ENCODE measurements around the gene TNRC6C.
"Not testable (repeated sequence)": the region's sequence is repeated elsewhere in the genome, so short reads cannot be mapped to it uniquely, and the experiment has no call there.

The TNRC6C gene

DNA sequence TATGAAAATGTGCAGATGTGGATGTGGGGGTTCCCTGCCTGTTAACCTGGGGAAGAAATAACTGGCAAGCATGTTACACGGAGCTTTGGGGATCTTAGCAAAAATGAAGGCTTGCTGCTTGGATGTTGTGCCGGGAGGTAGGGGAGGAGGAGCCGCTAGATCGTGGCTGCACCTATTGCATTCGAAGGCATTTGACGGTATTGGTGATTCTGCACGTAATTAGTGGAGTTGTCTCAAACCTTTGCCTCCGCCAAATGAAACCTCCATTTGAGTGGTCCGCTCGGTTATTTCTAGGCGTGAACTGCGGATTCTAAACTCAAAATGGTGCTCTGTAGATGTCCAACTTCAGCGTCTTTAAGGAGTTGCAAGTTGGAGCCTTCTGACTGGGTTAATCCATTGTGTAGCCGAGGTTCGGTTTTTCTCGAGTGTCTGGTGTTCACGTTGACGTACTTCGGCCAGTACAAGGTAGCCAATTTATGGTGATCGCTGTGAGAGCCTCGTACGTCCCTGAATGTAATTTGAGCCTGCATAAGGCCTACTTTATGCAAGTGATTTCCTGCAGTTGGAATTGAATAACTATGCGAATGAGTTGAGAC lies 1.5 kb downstream of the TNRC6C start:
- in situ Hi-C loops (cut with HindIII; ENCODE audit: low sequenced_read_pairs), result no loop called here

DNA sequence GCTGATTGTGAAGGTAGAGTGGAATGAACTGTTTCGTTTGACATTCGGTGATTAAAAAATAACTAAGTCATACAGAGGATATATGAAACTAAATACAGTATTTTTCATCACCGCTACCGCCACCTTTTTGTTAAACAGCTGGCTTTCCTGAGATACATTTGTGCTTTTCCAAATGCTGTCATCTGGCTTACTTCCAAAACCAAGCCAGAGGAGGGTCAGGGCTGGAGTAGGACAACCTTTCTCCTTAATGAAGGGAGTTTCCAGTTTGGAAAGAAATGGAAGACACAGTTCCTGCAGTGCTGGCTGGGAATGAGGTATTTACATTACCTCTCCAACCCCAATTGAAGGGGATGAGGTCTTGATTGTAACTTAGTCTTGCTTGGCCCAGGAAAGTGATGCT lies 3.2 kb downstream of the TNRC6C start:
- in situ Hi-C loops (cut with HindIII; ENCODE audit: low sequenced_read_pairs), result no loop called here

DNA sequence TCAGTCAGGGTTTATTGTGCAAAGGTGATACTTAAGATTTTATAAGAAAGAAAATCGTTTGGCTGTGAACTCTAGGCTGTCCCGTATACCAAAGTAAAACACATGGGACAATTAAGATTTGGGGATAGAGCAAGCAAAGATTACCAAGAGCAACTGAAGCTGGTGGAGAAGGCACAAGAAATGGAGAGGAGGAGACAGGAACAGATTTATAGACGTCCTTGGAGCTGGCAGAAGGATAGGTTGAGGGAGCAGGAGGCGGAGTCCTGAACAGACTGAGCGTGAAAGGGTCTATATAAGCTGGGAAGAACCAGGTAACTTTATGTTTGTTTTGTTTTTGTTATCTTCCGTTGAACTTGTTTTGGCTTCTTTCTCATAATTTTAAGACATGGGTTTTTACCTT lies 3.8 kb downstream of the TNRC6C start:
- in situ Hi-C loops (cut with HindIII; ENCODE audit: low sequenced_read_pairs), result no loop called here

DNA sequence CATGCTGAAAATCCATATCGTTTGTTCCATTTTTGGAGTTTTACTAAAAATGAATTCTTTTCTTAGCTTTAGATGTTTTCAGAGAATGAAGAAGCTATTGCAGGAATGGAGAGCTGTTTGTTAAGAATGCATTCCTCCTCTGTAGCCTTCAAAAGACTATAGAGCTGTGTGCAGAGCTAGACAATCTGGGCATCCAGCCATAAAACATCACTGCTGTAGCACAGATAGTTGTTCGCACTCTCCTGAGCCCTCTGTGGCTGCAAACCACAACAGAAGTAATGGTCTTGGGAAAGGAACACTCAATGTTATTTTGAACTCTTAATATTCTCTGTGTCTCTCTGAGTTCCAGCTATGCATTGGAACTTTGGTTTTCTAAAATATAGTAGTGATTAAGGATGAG lies 4.9 kb downstream of the TNRC6C start:
- in situ Hi-C loops (cut with HindIII; ENCODE audit: low sequenced_read_pairs), result no loop called here

DNA sequence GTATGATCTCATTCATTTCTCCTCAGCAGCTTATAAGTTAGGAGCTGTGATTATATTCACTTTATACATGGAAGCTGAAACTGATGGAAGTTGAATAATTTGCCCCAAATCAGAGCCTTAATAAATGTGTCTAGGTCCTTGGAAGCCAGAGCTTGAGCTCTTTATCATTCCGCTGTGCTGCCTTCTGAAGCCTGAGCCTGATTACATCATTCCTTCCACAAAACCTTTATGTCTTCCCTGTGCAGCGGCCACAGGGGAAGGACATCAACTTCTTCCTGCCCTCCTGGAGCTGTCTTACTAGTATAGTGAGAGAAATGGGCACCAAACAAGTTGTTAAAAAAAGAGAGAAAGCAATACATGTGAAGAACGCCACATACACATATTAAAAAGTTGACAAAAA lies 6.8 kb downstream of the TNRC6C start:
- in situ Hi-C loops (cut with HindIII; ENCODE audit: low sequenced_read_pairs), result no loop called here

DNA sequence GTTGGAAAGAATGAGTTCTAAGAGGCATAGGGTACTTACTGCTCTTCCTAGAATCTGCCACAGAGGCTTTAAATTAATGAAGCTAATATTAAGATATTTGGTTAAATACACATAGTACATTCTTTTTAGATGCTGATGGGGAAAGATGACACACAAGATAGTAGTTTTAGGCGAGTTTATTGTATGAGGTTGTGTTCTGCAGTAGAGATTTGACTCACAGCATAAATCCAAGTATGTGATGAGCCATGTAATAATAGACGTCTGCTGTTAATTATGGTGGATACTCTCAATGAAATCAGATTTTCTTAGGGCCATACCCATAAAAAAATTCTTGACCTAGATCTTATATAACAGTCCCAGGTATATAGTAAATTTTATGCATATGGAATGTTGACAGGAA lies 8.0 kb downstream of the TNRC6C start:
- in situ Hi-C loops (cut with HindIII; ENCODE audit: low sequenced_read_pairs), result no loop called here

DNA sequence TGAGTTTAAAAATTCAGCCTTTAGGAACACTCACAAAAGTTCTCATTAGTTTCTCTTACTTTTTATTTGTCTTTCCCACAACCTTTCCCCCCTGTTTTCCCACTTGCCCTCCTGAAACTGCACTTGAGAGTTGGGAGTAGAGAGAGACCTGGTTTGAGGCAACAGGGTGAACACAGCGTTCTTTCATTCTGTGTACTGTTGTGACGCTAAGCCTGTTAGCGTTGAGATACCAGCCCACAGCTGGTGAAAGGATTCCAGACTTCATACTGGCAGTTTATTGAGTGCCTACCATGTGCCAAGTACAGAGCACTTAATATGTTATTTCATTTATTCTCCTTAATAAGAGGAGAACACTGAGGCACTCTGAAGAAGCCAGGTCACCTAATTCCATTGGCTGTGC lies 10.3 kb downstream of the TNRC6C start:
- in situ Hi-C loops (cut with HindIII; ENCODE audit: low sequenced_read_pairs), result no loop called here

DNA sequence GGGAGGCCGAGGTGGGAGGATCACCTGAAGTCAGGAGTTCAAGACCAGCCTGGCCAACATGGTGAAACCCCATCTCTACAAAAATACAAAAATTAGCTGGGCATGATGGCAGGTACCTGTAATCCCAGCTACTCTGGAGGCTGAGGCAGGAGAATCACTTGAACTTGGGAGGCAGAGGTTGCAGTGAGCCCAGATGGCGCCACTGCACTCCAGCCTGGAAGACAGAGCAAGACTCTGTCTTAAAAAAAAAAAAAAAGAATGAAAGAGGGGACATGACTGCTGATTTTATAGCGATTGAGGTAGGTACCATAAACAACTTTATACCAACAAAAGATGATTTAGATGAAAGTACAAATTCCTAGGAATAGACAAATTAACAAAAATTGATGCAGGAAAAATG lies 13.8 kb downstream of the TNRC6C start:
- in situ Hi-C loops (cut with HindIII; ENCODE audit: low sequenced_read_pairs), result loop anchor here (5.0 kb wide), 2 partner anchors 50 to 100 kb away; no protein-coding TSS in a partner anchor

DNA sequence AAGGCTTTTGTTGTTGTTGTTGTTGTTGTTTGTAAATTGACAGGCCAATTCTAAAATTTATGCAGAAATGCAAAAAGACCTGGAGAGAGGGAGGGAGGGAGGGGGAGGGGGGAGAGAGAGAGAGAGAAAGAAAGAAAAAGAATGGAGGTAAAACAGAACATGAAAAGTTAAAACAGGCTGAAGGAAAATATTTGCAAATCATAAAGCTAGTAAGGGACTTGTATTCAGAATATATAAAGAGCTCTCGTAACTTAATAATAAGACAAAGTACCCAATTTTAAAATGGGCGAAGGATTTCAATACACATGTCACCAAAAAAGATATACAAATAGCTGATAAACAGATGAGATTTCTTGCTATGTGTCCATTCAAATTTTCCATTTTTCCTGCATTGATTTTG lies 15.4 kb downstream of the TNRC6C start:
- in situ Hi-C loops (cut with HindIII; ENCODE audit: low sequenced_read_pairs), result loop anchor here (5.0 kb wide), 2 partner anchors 48 to 98 kb away; no protein-coding TSS in a partner anchor

DNA sequence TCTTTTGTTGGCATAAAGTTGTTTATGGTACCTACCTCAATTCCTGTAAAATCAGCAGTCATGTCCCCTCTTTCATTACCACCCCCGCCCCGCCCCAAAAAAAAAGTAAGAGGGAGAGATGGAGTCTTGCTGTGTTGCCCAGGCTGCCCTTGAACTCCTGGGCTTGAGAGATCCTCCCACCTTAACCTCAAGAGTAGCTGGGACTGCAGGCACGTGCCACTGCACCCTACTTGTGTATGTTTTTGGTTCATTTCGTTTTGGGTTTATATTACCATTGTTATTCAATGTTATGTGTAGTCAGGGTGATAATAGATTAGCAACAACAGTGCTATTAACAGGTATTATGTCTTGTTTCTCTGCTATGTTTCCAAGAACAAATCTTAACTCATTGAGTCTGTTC lies 15.9 kb downstream of the TNRC6C start:
- in situ Hi-C loops (cut with HindIII; ENCODE audit: low sequenced_read_pairs), result loop anchor here (5.0 kb wide), 2 partner anchors 48 to 98 kb away; no protein-coding TSS in a partner anchor

DNA sequence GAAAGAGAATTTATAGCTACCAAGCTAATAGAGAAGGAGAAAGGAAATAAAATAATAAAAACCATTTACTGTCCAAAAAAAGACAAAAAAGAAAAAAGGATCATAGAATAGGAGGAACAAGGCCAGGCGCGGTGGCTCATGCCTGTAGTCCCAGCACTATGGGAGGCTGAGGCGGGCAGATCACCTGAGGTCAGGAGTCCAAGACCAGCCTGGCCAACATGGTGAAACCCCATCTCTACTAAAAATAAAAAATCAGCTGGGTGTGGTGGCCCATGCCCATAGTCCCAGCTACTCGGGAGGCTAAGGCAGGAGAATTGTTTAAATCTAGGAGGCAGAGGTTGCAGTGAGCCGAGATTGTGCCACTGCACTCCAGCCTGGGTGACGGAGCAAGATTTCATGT lies 23.9 kb downstream of the TNRC6C start:
- in situ Hi-C loops (cut with HindIII; ENCODE audit: low sequenced_read_pairs), result not testable (repeated sequence)

DNA sequence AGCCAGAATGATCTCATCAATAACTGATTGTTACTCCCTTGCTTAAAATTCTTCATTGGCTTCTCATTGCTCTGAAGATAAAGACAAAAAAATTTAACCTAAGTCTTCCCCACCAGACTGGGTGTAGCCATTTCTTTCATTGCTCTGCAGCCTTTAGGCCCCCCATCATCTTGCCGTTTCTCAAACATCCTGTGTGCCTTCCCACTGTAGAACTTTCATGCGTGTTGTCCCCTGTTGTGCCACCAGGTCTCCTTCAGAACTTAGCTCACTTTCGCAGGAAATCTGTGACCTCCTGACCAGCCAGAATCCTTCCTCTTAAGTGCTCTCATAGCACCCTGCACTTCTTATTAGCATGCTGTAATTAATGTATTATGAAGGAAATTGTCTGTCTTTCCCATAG lies 31.8 kb downstream of the TNRC6C start:
- in situ Hi-C loops (cut with HindIII; ENCODE audit: low sequenced_read_pairs), result no loop called here

DNA sequence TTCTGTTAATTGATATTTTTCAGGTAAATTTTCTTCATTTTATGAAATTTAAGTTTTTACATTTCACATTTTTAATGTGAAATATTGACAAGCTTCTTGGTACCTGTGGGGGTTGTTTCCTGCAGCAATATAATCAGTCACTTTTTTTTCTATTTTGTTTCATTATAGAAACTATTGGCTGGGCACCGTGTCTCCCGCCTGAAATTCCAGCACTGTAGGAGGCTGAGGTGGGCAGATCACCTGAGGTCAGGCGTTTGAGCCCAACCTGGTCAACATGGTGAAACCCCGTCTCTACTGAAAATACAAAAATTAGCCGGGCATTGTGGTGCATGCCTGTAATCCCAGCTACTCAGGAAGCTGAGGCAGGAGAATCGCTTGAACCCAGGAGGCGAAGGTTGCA lies 35.2 kb downstream of the TNRC6C start:
- in situ Hi-C loops (cut with HindIII; ENCODE audit: low sequenced_read_pairs), result not testable (repeated sequence)

DNA sequence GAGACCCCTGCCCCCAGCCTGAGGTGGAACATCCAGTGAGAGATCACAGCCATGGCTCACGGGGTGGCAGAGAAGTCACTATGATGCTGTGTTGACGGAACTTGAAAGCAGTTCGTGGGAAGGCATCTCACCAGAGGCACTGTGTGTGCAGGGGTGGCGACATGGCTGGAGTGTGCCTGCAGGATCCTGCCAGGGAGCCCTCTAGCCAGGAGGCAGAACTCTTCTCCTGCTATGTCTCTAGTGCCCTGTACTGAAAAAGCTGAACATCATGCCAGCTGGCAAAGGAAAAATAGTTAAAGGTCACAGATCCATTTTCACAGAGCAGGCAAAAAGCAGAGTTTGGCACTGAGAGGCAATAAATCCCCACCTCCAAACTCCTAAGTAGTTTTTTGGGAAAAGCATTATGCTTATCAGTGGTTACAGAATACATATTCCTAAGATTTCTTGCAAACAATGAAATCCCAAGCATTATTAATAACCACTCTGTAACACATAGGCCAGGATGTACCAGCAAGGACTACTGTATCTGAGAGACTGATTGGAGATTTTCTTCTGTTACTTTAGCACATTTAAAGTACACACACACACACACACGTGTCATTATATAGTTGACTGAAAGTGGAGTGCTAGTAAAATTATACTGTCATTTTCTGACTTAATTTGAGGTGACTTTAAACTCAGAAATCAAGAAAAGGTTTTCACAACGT lies 36.8 kb downstream of the TNRC6C start:
- in situ Hi-C loops (cut with HindIII; ENCODE audit: low sequenced_read_pairs), result no loop called here

DNA sequence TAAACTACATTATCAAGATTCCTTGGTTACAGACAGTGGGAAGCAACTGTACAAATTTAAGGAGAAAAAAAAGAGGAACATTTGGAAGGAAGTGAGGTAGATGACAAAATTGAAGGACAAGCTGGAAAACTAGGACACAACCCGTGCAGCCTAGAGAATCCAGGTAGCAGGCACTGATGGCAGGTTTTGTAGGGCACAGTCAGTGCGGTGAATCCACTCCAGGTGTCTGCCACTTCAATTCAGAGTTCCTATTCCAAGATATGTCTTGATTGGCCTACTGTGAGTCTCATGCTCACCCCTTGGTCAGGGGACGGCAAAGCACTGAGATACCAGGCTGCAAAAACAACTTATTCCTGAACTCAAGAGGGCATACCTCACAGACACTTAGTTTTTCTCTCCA lies 37.8 kb downstream of the TNRC6C start:
- in situ Hi-C loops (cut with HindIII; ENCODE audit: low sequenced_read_pairs), result no loop called here

DNA sequence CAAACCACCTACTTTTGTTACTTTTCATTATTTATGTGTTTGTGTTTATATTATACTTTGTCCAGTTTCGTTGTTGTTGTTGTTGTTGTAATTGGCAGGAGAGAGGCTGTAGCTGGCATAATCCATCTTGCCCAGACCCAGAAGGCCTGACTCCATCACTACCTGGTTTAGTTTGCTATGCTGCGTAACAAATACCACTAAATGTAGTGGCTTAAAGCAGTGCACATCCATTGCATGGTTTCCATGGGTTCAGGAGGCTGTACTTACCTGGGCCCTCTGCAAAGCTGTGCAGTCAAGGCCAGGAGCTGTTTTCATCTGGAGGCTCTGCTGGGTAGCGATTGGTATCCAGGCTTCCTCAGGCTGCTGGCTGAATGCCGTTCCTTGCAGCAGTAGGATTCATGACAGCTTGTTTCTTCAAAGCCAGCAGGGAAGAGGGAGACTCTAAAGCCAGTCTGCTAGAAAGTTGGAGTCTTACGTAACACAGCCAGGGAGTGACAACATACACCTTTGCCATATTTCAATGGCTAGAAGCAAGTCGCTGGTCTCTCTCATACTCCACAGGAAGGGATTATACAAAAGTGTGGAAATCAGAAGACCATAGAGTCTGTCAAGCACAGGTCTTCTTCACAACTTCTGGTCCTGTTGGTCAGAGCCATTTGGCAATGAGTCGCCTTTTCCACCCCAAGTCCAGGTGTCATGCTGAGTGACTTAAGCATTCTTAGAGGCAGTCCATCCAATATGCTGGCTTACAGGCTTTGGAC lies 41.1 kb downstream of the TNRC6C start:
- in situ Hi-C loops (cut with HindIII; ENCODE audit: low sequenced_read_pairs), result loop anchor here (25.0 kb wide), 1 partner anchor 462 kb away; no protein-coding TSS in a partner anchor

DNA sequence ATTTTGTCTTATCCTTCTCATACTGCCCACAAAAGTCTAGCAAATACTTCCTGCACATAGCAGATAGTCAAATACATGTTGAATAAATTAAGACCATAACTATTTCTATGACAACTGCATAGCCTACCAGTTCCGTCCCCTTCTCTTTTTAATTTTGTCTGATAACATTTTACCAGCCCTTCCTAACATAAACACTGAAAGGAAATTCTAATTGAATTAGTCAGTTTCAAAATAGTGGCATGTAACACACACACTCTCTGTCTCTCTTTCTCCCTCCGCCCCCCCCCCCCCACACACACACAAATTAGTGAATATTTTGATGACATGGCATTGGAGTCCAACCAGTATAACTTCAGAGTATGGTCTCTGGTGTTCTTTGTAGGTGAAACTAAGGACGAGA lies 41.8 kb downstream of the TNRC6C start:
- in situ Hi-C loops (cut with HindIII; ENCODE audit: low sequenced_read_pairs), result loop anchor here (25.0 kb wide), 1 partner anchor 463 kb away; no protein-coding TSS in a partner anchor

DNA sequence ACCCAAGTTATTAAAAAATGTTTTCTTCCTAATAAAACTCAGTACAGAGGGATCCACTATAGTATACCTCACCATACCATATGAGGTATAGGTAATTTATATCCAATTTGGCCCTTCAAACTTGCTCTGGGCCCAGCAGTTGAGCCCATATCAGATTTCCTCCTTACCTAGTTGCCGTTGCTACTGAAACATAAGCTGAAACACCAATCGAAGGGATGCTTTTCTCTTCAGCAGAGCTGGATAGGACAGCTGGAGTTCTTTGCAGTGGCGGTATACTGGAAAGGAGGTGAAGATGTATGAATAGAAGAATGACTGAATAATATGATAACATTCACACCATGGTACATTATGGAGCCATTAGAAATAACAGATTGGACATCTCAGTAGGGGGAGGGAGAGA lies 42.7 kb downstream of the TNRC6C start:
- in situ Hi-C loops (cut with HindIII; ENCODE audit: low sequenced_read_pairs), result loop anchor here (25.0 kb wide), 1 partner anchor 464 kb away; no protein-coding TSS in a partner anchor

DNA sequence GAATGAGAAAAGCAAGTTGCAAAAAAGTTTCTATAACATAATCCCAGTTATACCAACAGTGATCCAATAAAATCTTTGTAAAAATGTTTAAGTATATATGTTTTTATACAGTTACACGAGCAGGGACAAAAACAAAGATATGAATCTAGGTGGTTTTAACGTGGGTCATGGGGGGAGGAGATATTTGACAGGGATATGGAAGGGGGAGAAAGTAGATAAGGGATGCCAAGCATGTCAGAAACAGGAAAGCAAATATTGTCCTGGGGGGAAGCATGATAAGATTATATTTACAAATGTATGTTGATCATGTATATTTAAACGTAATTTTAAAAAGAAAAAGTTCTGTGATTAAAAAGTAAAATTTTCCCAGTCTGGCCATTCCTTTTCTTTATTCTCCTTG lies 43.1 kb downstream of the TNRC6C start:
- in situ Hi-C loops (cut with HindIII; ENCODE audit: low sequenced_read_pairs), result loop anchor here (25.0 kb wide), 1 partner anchor 464 kb away; no protein-coding TSS in a partner anchor

DNA sequence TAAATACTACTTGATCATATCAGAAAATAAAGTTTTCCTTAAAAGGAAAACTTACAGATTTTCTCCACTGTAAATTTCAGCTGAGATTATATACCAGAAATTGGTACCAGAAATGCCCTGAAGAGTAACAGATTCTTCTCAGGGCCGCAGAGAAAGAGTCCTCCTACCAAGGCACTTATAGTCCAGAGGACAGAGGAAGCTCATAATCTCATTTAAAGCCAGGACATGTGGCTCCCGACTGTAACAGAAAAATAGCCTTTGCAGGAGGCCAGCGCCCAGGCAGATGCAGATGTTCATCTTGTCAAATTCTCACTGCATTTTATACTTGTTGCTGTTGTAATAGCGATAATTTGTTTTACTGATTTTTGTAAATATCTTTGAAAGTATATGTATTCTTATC lies 43.7 kb downstream of the TNRC6C start:
- in situ Hi-C loops (cut with HindIII; ENCODE audit: low sequenced_read_pairs), result loop anchor here (25.0 kb wide), 1 partner anchor 465 kb away; no protein-coding TSS in a partner anchor

DNA sequence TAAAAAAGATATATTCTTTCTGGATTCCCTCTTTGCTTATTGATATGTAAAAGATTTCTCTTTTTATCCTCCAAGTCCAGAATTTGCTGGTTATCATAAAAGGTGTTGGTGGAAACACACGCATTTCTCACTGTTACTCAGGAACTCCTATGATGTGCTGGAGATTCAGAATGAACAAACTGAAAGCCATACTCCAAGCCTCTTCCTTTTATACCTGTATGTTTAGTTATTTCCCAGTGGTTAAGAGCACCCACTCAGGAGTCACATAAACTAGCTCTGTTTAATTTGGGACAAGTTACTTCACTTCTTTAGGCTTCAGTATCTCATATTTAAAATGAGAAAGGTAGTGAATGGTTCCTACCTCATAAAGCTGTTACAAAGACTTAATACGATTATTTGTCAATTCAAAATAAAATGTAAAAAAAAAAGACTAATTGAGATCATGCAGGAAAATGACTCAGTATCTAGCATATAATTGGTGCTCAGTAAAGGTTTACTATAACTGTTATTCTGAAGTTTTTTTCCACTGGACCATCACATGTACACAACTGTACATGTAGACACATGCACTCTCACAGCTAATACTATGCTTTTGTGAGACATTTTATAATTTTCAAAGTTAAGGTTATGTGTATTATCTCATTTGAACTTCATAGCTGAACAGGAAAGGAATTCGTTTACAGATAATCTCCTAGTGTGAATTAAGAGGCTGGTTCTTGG lies 47.1 kb downstream of the TNRC6C start:
- in situ Hi-C loops (cut with HindIII; ENCODE audit: low sequenced_read_pairs), result loop anchor here (25.0 kb wide), 1 partner anchor 468 kb away; no protein-coding TSS in a partner anchor
